ENCODE results near the gene ALDH1L1.
A peak's percentile ranks its signal among the peaks of the same experiment; 100 is the strongest.
"Not testable (repeated sequence)": the region's sequence is repeated elsewhere in the genome, so short reads cannot be mapped to it uniquely, and the experiment has no call there.

The ALDH1L1 gene

DNA sequence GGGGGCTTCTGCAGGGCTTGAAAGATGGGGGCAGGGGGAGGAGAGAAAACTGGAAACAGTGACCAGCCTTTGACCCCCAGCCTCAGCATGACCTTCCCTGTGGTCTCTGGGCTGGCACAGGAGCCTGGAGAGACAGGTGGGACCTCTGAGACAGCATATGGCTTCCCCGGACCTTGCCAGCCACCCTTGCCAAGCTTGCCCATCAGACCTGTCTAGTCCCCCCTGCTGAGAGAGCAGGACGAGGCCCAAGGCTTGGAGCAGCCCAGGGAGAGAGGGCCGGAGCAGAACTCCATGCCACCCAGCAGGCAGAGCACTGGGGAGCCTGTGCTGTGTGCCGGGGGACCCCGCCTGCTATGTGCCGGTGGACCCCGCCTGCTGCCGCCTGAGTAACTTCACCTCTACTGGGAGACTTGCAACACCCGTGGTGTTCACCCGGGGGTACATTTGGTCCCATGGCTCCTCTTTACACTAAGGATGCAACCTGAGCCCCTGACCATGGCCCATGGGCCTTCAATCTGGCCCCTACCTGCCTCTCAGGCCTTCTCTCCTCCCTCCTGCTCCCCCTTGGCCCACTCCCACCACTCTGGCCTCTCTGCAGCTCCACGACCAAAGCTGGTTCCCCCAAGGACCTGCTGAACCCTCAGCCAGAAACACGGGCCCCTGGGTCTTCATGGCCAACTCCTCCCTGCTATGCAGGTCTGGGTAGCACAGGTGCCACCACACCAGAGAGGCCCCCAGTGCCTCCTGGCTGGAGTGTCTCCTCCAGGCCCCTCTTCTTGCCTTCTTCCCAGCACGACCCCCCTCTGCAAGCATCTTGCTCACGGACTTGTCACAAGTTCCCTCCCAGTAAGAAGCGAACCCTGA, 75.4 kb downstream of the ALDH1L1 start:
- DNase-seq = no peak

DNA sequence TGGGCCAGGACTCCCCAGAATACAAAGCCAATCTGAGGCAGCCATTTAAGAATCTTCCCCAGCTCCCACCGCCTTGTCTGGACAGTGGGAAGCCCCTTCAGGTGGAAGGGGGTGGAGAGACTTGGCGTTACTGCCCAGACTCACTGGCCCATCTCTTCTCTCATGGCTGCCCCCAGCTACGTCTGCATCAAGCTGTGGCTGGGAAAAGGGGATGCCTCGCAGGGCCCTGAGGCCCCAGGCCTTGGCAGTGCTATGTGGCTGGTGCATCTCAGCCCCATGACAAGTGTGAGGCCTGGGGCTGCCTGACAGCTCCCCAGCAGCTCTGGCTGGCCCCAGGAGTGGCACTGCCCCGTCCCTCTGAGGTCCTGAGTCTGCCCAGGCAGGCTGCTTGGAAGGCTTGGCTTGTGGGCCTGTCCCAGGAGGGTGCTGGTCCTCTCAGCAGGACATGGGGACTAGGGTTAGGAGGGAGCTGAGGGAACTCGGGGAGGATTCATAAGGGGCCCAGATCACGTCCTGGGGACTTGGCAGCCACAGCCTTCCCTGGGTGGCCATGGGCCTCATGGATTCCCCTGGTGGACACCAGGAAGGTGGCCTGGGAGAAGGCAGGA, 76.3 kb downstream of the ALDH1L1 start:
- no peak for DNase-seq

DNA sequence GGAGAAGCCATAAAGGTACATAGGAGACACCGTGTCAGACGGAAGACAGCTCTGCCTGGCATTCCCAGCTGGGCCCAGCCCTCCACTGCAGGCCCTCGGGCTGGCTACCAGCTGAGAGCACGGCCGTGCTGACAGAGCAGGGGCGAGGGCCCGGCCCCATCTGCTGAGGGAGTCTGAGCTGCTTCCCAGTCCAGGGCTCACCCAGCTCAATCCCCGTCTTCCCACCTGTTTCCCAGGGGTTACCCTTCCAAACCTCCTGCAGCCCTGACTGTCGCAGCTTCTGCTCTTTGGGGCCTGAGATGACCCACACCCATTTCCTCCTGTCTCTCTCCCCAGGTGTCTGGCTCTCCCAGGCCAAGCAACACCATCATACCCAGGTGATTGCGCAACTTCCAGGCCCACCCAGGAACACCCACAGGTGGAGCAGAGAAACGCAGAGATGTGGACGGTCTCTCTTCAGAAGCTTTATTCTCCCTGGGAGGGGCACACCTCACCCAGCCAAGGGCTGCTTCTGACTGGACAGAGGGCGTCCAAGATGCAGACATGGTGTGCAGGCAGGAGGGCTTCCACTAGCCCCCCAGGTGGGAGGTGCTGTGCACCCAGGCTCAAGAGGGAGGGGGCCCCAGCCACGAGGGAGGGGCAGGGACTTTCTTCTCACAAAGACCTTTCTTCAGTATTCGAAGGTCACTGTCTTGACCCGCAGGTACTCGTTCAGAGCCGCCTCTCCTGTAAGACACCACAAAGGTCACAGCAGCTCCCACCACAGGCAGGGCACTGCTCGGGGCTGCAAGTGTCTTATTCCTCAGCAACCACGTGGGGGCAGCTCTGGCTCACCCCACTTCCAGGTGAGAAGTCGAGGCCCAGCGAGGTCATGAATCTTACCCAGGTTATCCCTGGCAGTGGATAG, 77.0 kb downstream of the ALDH1L1 start:
- DNase-seq = no peak

DNA sequence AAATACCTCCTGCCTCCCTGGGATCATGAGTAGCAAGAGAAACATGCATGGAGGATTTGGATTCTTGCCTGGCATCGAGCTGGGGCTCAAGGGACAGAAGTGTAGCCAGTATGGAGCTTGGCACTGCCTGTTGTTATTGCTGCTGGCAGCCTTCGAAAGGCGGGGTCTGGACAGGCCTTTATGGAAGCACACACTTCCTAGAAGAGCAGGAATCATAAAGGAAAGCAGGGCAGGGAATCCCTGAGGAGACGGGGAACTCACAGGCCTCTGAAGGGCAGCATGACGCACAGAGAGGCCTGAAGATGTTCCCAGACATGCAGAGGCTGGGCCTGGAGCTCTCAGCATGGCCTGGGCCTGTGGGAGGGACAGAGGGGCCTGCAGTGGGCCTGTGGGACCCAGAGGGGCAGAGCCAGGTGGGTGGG, 77.8 kb downstream of the ALDH1L1 start:
- no peak for DNase-seq

DNA sequence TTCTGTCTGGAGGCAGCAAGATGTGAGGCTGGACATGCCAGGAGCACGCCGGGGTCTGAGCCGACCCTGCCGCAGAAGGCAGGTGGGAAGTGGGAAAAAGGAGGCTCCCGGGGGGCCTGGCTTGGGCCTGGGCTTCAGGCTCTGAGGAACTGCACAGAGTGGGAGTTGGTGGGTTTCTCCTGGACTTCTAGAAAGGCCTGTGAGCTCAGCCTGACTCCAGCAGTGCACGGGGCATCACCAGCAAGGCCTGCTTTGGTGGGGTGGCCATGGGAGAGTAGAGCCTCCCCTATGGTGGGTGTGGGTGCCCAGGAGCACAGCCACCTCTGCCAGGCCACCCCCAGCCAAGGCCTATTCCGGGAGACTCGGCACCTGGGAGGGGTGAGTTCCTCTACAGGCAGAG, 78.4 kb downstream of the ALDH1L1 start:
- no peak for DNase-seq

DNA sequence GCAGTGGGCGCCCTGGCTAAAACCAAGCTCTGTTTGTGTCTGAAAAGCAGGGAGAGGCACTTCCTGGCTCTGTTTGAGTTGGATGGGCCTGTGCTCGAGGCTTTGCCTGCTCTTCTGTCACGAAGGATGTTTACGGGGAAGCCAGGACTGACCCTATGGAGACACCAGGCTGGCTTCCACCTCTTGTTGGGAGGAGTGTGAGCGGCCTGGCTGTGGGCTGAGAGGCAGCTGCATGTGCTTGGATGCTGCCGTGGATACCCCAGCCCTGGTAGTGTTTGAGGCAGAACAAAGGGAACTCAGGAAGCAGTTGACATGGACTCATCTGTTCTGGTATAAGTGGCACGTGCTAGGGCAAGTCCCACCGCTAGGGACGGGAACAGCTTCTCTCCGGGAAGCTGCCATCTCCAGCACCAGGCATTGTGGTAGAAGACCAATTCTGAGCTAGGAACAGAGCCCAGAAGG, 78.8 kb downstream of the ALDH1L1 start:
- no peak for DNase-seq

DNA sequence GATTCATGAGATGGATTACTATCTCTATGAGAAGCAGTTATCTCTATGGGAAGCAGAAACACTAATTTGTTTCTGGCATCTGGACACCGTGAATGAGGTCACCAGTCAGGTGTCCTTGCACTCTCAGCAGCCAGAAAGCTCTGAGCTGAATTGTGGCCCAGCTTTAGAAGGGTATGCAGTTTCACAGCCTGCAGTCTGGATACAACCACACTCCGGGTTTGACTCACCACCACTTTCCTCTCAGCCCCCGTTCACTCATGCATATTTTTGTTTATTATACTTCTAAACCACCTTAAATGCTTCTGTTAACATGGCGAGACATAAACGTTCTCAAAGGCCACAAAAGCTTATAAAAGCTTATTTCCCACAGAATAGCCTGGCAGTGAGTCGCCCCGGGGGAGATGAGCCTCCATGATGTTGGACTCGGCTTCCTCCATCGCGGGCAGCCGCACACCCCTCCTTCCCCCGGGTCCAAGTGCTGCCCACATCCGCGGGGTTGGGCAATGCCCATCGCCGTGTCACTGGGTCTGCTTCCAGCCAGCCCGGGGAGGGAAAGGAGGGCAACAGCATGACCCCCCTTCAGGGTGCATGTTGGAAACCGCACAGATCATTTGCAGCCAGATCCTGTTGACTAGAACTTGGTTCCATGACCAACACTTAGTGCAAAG, 79.6 kb downstream of the ALDH1L1 start:
- DNase-seq = no peak

DNA sequence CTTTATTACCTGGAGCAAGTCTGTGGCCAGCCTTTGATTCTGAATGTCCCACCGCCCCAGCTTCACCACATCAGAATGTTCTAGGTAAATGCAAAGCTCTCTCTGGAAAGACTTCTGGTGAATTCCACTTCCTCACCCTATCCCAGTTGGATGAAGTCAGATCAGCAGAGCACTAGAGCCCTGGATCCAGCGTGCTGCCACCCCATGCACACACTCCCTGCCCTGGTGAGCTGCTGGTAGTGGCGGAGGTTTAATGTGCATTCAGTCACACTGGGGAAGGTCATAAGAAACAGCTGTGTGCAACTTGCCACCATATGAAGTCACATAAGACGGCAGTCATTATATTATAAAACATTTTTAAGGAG, 80.1 kb downstream of the ALDH1L1 start:
- DNase-seq = no peak

DNA sequence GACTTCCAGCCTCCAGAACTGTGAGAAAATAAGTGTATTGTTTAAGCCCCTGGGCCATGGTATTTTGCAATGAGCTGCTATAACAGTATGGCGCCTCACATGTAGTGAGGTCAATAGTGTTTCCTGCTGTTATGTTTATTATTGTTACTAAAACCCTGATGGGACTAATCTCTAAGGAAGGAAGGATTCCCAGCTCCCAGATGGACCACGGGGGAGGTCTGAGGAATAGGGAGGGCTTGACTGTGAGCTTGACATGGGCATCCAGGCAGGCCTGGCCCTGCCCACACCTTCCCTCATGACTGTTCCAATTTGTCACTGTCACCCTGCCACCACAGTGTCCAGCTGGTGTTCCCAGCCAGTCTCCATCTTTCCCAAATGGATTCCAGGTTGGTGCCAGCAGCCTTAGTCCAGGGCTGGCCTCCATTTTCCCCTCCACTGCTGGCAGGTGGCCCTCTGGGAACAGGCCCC, 82.0 kb downstream of the ALDH1L1 start:
- DNase-seq = no peak

DNA sequence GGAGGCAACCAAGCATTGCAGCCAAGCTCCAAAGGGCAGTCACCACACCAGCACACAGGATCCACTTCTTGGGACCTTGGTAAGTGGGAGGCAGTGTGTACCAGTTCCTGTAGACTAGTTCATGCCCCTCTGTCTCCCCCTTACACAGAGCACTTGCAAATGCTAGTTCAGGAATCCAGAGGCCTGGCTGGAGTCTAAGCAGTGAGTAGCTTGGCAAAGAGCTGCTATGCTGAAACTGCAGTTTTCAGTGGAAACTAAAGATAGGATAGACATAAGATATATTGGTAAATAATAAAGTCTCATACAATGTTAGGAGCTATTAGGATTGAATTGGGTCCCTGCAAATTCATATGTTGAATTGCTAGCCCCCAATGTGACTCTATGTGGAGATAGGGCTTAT, 82.6 kb downstream of the ALDH1L1 start:
- DNase-seq = no peak

DNA sequence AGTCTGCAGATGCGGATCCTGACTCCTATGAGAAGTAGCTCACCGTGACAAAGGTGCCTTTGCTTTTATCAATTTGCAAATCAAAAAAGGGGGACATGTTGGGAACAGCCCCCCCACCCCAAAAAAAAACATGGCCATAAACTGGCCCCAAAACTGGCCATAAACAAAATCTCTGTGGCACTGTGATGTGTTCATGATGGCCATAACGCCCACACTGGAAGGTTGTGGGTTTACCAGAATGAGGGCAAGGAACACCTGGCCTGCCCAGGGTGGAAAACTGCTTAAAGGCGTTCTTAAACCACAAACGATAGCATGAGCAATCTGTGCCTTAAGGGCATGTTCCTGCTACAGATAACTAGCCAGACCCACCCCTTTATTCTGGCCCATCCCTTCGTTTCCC, 84.1 kb downstream of the ALDH1L1 start:
- not testable (repeated sequence) for DNase-seq

DNA sequence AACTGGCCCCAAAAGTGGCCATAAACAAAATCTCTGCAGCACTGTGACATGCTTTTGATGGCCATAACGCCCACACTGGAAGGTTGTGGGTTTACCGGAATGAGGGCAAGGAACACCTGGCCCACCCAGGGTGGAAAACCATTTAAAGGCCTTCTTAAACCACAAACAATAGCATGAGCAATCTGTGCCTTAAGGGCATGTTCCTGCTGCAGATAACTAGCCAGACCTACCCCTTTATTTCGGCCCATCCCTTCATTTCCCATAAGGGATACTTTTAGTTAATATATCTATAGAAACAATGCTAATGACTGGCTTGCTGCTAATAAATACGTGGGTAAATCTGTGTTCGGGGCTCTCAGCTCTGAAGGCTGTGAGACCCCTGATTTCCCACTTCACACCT, 88.3 kb downstream of the ALDH1L1 start:
- not testable (repeated sequence) for DNase-seq

DNA sequence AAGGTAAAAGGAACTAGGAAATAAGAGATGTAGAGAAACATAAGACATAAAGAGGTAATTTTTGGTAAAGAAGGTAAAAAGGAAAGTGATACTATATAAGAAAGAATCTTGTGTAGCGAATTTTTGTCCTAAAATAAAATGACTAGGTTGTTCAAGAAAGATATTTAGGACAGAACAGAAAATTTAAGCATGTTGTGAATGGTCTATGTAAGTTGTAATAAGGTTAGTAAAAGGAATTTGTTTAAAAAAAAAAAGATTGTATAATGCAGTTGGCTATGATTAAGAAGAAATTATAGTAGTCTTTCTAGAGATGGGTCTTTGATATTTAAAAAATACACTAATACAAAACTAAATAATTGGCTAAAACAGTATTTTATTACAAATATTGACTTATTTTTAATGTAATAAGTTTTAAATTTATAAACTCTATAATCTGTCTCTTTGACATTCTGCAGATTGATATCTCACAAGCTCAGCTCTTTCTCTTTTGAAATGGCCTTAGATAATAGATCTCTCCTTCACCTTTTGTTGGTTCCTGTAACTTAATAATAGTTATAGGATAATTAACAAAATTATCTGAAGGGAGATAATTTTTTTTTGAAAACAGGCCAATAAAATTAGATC, 92.7 kb downstream of the ALDH1L1 start:
- no peak for DNase-seq

DNA sequence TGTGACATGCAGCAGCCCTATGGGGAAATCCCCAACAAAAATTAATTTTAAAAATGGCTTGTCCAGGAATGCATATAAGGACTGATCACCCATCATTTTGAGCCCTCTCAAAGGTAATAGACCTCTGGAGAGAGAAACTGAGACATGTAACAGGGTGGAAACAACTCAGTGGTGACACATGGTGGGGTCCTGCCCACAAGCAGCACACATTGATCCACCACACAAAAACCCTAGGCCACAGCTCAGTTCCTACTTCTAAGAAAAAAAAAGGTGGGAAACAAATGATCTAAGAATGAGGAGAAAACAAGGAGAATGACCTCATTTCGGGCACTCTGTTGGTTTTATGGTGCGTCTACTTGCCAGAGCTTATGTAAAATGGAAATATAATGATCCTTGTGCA, 94.5 kb downstream of the ALDH1L1 start:
- DNase-seq = no peak

DNA sequence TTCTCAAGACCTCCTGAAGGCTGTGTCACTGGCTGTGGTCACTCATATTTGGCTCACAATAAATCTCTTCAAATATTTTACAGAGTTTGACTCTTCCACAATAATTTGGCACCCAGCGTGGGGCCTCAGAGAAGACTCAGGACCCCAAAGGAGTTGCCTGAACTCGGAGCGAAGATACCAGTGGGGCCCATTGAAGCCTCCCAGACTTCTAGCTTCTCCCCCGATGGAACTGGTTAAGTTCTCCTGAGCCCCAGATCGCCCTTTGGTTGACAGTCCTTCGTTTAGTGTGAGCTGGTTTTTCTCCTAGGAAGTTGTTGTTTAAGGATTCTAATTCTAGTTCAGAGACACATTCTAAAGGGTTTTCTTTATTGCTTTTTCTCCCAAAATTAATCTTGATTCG, 95.1 kb downstream of the ALDH1L1 start:
- no peak for DNase-seq

DNA sequence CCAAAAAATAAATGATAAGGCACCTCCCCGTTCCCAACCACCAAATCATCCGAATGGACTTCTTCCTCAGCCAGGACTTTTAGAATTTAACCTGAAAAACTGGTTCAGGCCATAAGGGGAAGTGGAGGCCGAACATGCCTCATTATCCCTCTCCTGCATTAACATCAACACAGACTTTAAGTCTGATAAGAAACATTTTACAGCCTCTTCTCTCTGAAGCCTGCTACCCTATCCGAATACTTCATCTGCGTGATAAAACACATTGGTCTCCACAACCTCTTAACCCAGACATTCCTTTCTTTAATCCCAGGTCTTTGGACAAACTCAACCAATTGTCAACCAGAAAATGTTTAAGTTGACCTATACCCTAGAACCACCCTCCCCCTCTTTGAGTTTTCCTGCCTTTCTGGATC, 95.6 kb downstream of the ALDH1L1 start:
- DNase-seq = no peak

DNA sequence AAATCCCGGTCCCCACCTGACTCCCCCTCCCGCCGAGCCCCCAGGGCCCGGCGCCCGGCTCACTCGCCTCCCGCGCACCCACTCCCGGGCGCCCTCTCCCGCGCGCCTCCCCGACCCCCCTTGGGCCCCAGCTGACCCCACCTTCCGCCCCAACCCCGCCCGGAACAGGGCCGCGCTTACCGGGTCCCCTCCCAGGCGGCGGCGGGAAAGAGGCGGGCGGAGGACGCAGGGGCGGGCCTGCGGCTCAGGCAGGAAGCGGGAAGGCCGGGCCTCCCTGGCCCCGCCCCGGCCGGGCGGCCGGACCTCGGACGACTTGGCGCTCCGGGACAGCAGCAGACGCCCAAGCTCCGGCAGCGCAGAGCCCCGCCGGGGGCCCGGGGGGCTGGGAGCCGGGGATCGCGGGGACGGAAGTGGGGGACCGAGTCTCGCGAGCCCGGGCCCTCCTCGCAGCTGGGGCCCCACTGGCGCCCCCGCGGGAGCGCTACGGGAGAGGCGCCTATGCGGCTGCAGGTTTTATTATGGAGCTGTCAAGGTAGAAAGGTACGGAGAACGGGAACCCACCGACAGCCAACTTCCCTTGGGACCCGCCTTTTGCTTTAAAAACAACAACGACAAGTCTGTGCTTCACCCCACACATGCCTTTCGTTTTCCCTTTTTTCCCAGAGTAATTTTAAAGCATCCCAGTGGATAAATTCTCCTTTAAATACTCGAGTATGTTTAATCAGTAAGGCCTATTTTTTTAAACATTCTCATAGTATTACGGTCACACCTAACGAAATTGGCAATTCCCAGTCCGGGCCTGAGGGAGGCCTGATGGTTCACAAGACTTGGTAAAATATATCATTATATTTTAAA, 96.2 kb downstream of the ALDH1L1 start, which contains the start of gene SLC41A3:
Gene SLC41A3, minus strand, starts transcription at position 212 of the 855 bp plus-strand sequence. CDS start 15,905 bp downstream, outside the sequence.
- DNase-seq = peak; percentile 92

DNA sequence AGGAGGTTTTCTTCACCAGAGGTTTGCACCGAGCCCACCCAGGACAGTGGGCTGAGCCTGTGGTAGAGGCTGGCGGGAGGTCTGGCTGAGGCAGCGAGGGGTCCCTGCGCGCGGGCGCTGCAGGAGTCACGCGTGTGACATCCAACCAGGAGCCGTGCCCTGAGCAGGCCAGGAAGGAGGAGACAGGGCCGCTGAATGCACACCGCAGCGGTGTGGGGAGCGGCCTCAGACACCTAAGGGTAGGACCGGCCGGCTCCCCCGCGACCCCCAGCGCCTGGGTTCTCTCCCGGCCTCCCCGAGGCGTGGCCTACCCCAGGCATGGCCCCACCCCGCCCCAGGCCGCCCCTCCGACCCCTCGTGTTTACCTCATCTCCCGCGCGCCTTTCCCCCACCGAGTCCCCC, 96.9 kb downstream of the ALDH1L1 start:
- DNase-seq = peak; percentile 55

DNA sequence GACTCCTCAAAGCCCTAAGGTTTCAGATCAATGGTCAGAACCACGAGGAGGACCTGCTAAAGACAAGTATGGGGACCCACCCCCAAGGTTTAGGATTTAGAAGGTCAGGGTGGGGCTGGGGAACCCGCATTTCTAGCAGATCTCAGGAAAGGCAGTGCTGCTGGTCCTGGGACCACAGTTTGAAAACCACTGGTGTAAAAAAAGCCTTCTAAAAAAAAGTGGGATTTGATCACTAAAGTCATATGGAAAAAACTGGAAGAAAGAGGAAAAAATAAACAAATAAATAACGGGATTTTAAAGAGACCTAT, 97.3 kb downstream of the ALDH1L1 start:
- no peak for DNase-seq

DNA sequence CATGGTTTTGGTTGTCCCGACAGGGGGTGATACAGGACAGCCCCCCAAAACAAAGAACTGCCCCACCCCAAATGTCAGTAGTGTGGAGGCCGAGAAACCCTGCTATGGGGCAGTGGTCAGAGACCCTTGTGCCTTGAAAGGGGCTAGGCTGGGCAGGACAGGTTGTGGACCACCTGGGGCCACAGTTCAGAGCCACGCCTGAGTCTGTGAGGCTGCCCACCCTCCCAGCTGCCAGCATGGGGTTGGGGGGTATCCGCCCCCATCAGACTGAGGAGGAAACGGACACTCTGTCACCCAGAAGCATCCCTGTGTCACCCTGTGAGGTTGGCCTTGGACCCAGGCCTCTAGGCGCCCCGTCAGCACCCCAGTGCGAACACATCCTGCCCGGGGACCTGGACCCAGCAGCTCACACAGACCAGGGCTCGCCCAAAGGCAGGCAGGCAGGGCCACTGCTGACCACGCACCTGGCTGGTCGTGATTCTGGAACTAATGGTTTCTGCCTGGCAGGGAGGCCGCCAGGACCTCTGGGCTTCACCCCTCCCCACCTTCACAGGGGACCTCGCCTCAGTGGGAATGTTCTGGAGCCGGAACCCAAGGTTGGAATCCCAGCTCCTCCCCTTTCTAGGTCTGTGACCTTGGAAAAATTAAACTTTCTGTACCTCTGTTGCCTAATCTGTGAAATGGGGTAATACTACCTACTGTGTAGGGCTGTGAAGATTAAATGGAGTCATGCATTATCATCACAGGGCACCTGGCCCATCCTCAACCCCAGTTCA, 97.8 kb downstream of the ALDH1L1 start:
- DNase-seq = no peak

Measured in activated CD4-positive, CD25-positive, alpha-beta regulatory T cell treated with anti-CD3 and anti-CD28 coated beads, Interleukin-2, amount 50 U/mL, for 72 hours (primary cell).